HEK293 (cell line): ENCODE measurements around the gene RPUSD1.

Experiments
- PRDM10 ChIP-seq: fragments of 450-650 bp; formaldehyde crosslinking; IDR thresholded peaks from 2 replicates; pipeline ENCODE4 v1.5.1; 2016; ENCODE audit warnings: missing biosample characterization, missing genetic modification characterization
- TF ChIP-seq, protein P1 (sequence below): fragments of 450-650 bp; formaldehyde crosslinking; IDR thresholded peaks from 2 replicates; pipeline ENCODE4 v1.5.1; 2016; ENCODE audit warnings: missing biosample characterization, missing genetic modification characterization

GRCh38 chr16:764848-765487 lies 23.2 kb downstream of the RPUSD1 start:
- no peak for TF ChIP-seq PRDM10
- TF ChIP-seq, protein P1, sequence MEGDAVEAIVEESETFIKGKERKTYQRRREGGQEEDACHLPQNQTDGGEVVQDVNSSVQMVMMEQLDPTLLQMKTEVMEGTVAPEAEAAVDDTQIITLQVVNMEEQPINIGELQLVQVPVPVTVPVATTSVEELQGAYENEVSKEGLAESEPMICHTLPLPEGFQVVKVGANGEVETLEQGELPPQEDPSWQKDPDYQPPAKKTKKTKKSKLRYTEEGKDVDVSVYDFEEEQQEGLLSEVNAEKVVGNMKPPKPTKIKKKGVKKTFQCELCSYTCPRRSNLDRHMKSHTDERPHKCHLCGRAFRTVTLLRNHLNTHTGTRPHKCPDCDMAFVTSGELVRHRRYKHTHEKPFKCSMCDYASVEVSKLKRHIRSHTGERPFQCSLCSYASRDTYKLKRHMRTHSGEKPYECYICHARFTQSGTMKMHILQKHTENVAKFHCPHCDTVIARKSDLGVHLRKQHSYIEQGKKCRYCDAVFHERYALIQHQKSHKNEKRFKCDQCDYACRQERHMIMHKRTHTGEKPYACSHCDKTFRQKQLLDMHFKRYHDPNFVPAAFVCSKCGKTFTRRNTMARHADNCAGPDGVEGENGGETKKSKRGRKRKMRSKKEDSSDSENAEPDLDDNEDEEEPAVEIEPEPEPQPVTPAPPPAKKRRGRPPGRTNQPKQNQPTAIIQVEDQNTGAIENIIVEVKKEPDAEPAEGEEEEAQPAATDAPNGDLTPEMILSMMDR (tag by site-specific recombination), result no peak
